IMR-90 (cell line): Measurements from ENCODE around the gene BORA. TPM values are rescaled to one million over a fixed set of nuclear protein-coding genes. Genes with fewer than 3 reads are reported as not detected.

ENCODE experiments used
- ATAC-seq: fragments of 200-7000 bp; cut with Tn5 transposase; 2 replicates; pipeline ENCODE4 v1.9.1; 2020; ENCODE audit warnings: low read depth, mild to moderate bottlenecking, moderate library complexity
- BruUV-seq: library from RNA; stranded (reverse); fragments of 400-500 nt; replicated peaks from 2 replicates; lab custom pipeline; 2021; lab: Mats Ljungman, UMichigan
- CTCF ChIA-PET: fragments of 300-600 bp; formaldehyde crosslinking; extraction: SDS; loops from one replicate; lab custom pipeline; 2021; ENCODE audit warnings: antibody characterized with exemption; lab: Yijun Ruan, JAX
- POLR2A ChIA-PET: fragments of 300-600 bp; sonication (Branson Sonifier 250); formaldehyde crosslinking; loops from one replicate; lab custom pipeline; 2022; ENCODE audit warnings: antibody characterized with exemption; ENCODE audit not compliant: unreplicated experiment; lab: Charles Lee
- DNase-seq: peaks from one replicate; pipeline ENCODE4 v3.0.0; 2013
- H2AFZ ChIP-seq: replicated peaks from 2 replicates; pipeline ENCODE3; 2013; ENCODE audit warnings: low read length, mild to moderate bottlenecking; ENCODE audit not compliant: poor library complexity
- H2AK5ac ChIP-seq: 2 replicates; pipeline ENCODE4 v1.6.1; 2013; ENCODE audit warnings: low read depth, low read length, inconsistent platforms
- H2AK9ac ChIP-seq: replicated peaks from 2 replicates; pipeline ENCODE3; 2013; ENCODE audit warnings: mild to moderate bottlenecking, low read depth, low read length, moderate library complexity; ENCODE audit not compliant: poor library complexity
- H2BK120ac ChIP-seq: 2 replicates; pipeline ENCODE4 v1.6.1; 2013; ENCODE audit warnings: low read depth, low read length, inconsistent platforms
- H2BK15ac ChIP-seq: 3 replicates; pipeline ENCODE4 v1.6.1; 2013; ENCODE audit warnings: low read depth, low read length, inconsistent platforms
- H2BK20ac ChIP-seq: 2 replicates; pipeline ENCODE4 v1.6.1; 2013; ENCODE audit warnings: low read depth, mild to moderate bottlenecking, inconsistent platforms, low read length, moderate library complexity
- H2BK5ac ChIP-seq: 2 replicates; pipeline ENCODE4 v1.6.1; 2013; ENCODE audit warnings: mild to moderate bottlenecking, low read depth, low read length, inconsistent platforms; ENCODE audit not compliant: poor library complexity, severe bottlenecking
- H3K14ac ChIP-seq: replicated peaks from 2 replicates; pipeline ENCODE4 v1.6.1; 2013; ENCODE audit warnings: low read depth, low read length, inconsistent platforms
- H3K18ac ChIP-seq: 2 replicates; pipeline ENCODE4 v1.6.1; 2013; ENCODE audit warnings: low read depth, low read length, control low read depth
- H3K23ac ChIP-seq: 2 replicates; pipeline ENCODE4 v1.6.1; 2013; ENCODE audit warnings: low read depth, low read length, inconsistent platforms
- H3K27ac ChIP-seq: 2 replicates; pipeline ENCODE4 v1.5.1; 2013; ENCODE audit warnings: mild to moderate bottlenecking, control low read depth, low read length; ENCODE audit not compliant: insufficient read depth
- H3K27me3 ChIP-seq: 2 replicates; pipeline ENCODE4 v1.6.1; 2013; ENCODE audit warnings: low read length; ENCODE audit not compliant: control insufficient read depth, insufficient read depth
- H3K36me3 ChIP-seq: 2 replicates; pipeline ENCODE4 v1.6.1; 2013; ENCODE audit warnings: low read length, mixed read lengths; ENCODE audit not compliant: control insufficient read depth, insufficient read depth
- H3K4ac ChIP-seq: 2 replicates; pipeline ENCODE4 v1.6.1; 2013; ENCODE audit warnings: low read depth, low read length, inconsistent platforms
- H3K4me1 ChIP-seq: 2 replicates; pipeline ENCODE4 v1.6.1; 2013; ENCODE audit warnings: low read length, mixed read lengths; ENCODE audit not compliant: control insufficient read depth, insufficient read depth
- H3K4me2 ChIP-seq: 2 replicates; pipeline ENCODE4 v1.6.1; 2013; ENCODE audit warnings: low read depth, mild to moderate bottlenecking, control low read depth, low read length, moderate library complexity
- H3K4me3 ChIP-seq: 2 replicates; pipeline ENCODE4 v1.5.1; 2013; ENCODE audit warnings: low read depth, mild to moderate bottlenecking, control low read depth, low read length, moderate library complexity; ENCODE audit not compliant: insufficient read depth
- H3K56ac ChIP-seq: 2 replicates; pipeline ENCODE4 v1.6.1; 2013; ENCODE audit warnings: low read length, inconsistent platforms; ENCODE audit not compliant: insufficient read depth; ENCODE audit errors: extremely low read depth
- H3K79me1 ChIP-seq, 2 experiments: 2 replicates each; pipeline ENCODE4 v1.6.1; 2013; ENCODE audit warnings: low read length in 2 of 2, inconsistent platforms in 1 of 2, low read depth in 1 of 2
- H3K9ac ChIP-seq: 2 replicates; pipeline ENCODE4 v1.6.1; 2013; ENCODE audit warnings: low read depth, low read length, control low read depth
- H3K9me1 ChIP-seq: 2 replicates; pipeline ENCODE4 v1.6.1; 2013; ENCODE audit warnings: low read length, inconsistent platforms; ENCODE audit not compliant: insufficient read depth
- H3K9me3 ChIP-seq: 2 replicates; pipeline ENCODE4 v1.6.1; 2013; ENCODE audit warnings: low read length; ENCODE audit not compliant: control insufficient read depth, insufficient read depth
- H4K20me1 ChIP-seq: 2 replicates; pipeline ENCODE4 v1.6.1; 2013; ENCODE audit warnings: low read length, inconsistent platforms; ENCODE audit not compliant: insufficient read depth
- H4K5ac ChIP-seq: 2 replicates; pipeline ENCODE4 v1.6.1; 2013; ENCODE audit warnings: mild to moderate bottlenecking, low read depth, low read length, control low read depth
- H4K8ac ChIP-seq, 2 experiments: 2 replicates each; pipeline ENCODE4 v1.6.1; 2013; ENCODE audit warnings: low read depth in 2 of 2, low read length in 2 of 2, control low read depth in 1 of 2, inconsistent platforms in 1 of 2
- H4K91ac ChIP-seq: 2 replicates; pipeline ENCODE4 v1.6.1; 2013; ENCODE audit warnings: low read depth, low read length, inconsistent platforms; ENCODE audit not compliant: insufficient read depth
- CHD1 ChIP-seq: IDR thresholded peaks from 2 replicates; pipeline ENCODE4 v1.6.1; 2012; ENCODE audit warnings: low read depth, low read length, improper control_type of control experiment
- FOS ChIP-seq: fragments of 150-350 bp; IDR thresholded peaks from 2 replicates; pipeline ENCODE4 v1.6.1; 2016; ENCODE audit warnings: low read depth, low read length
- MAFK ChIP-seq: IDR thresholded peaks from 2 replicates; pipeline ENCODE4 v1.6.1; 2012; ENCODE audit warnings: low read depth, low read length, improper control_type of control experiment
- NFE2L2 ChIP-seq: fragments of 150-350 bp; IDR thresholded peaks from 2 replicates; pipeline ENCODE4 v1.6.1; 2016; ENCODE audit warnings: low read depth, mild to moderate bottlenecking, low read length
- USF2 ChIP-seq: fragments of 150-350 bp; IDR thresholded peaks from 2 replicates; pipeline ENCODE4 v1.6.1; 2017; ENCODE audit warnings: mild to moderate bottlenecking, antibody characterized with exemption, low read length, low read depth
- dilution Hi-C: fragments of 300-500 bp; cut with HindIII; formaldehyde crosslinking; loops from one replicate; pipeline ENCODE4 v1.14.3; 2018; ENCODE audit warnings: low sequenced_read_pairs; ENCODE audit not compliant: unreplicated experiment
- in situ Hi-C: fragments of 300-500 bp; cut with MboI; formaldehyde crosslinking; loops from 3 replicates; pipeline ENCODE4 v1.14.3; 2019; ENCODE audit warnings: low sequenced_read_pairs, inconsistent platforms, mixed read lengths
- intact Hi-C: fragments of 100-400 bp; cut with micrococcal nuclease; formaldehyde crosslinking; loops from 2 replicates; pipeline ENCODE4 v1.10.0; 2022
- polyA plus RNA-seq, 3 experiments: library from polyadenylated mRNA; depleted of rRNA; stranded (reverse); fragments of >200 nt; gene quantifications; 2 replicates each; pipeline ENCODE4 v1.2.3, GENCODE V29; 2012; ENCODE audit warnings: low replicate concordance in 1 of 3
- total RNA-seq: library from RNA; depleted of rRNA; stranded (reverse); fragments of >200 nt; gene quantifications from 2 replicates; pipeline ENCODE4 v1.2.3, GENCODE V29; 2012

Gene BORA
- total and polyA plus RNA-seq, 2 of the 4 experiments (the other 2 are of a cell fraction): 4.0 to 12.2 TPM

- peaks cover 2% of the 10 kb centered on the region; the same call in 1 of the 2 replicates for H3K27me3 ChIP-seq
- in situ Hi-C loops (loop anchor here (25.0 kb wide), 1 partner anchor 1727 kb away; no protein-coding TSS in a partner anchor), intact Hi-C loops (no loop called here), dilution Hi-C loops (no loop called here)
- no peak overlapping the region for H3K23ac ChIP-seq
- no peak overlapping the region for H3K4me2 ChIP-seq
- no peak overlapping the region for H3K14ac ChIP-seq
- H2BK20ac ChIP-seq: no peak overlapping the region
- CTCF ChIA-PET: no interaction called here
- no TSS peak for BruUV-seq
- no peak overlapping the region for H3K9ac ChIP-seq
- H2AK9ac ChIP-seq: no peak overlapping the region
- H2BK5ac ChIP-seq: no peak overlapping the region
- no peak overlapping the region for H3K27ac ChIP-seq
- POLR2A ChIA-PET: no interaction called here
- H2BK15ac ChIP-seq: no peak overlapping the region
- no peaks in the 10 kb centered on the region for H3K79me1 ChIP-seq
- no peak overlapping the region for H3K18ac ChIP-seq
- H3K4me1 ChIP-seq: no peaks in the 10 kb centered on the region
- no peaks in the 10 kb centered on the region for H3K9me1 ChIP-seq
- H4K20me1 ChIP-seq: no peaks in the 10 kb centered on the region
- no peaks in the 10 kb centered on the region for H3K36me3 ChIP-seq
- H4K8ac ChIP-seq: no peak overlapping the region
- ATAC-seq (no peak), DNase-seq (no peak)
- TF ChIP-seq USF2 (no peak), MAFK (no peak), FOS (no peak), NFE2L2 (no peak), CHD1 (no peak)
- no peak overlapping the region for H3K4me3 ChIP-seq
- H3K4ac ChIP-seq: no peak overlapping the region
- H2BK120ac ChIP-seq: no peak overlapping the region
- H3K56ac ChIP-seq: no peak overlapping the region
- H4K5ac ChIP-seq: no peak overlapping the region
- no peak overlapping the region for H2AFZ ChIP-seq
- no peak overlapping the region for H4K91ac ChIP-seq
- no peak overlapping the region for H2AK5ac ChIP-seq
- no peaks in the 10 kb centered on the region for H3K9me3 ChIP-seq
Measured at GRCh38 chr13:72689181-72689696, 38.5 kb upstream of the BORA start.
